HEK293T (cell line): Measurements from ENCODE around the gene TNIP1.

ENCODE experiments used
- CTCF ChIA-PET: fragments of 350-600 bp; formaldehyde crosslinking; extraction: SDS; loops from one replicate; lab custom pipeline; 2021; ENCODE audit warnings: antibody characterized with exemption, inconsistent platforms; lab: Yijun Ruan, JAX
- POLR2A ChIA-PET: fragments of 350-600 bp; formaldehyde crosslinking; extraction: SDS; loops from one replicate; lab custom pipeline; 2020; ENCODE audit warnings: antibody characterized with exemption, inconsistent platforms; lab: Yijun Ruan, JAX
- DNase-seq: peaks from one replicate; pipeline ENCODE4 v3.0.0; 2012; ENCODE audit warnings: mixed read lengths; ENCODE audit errors: extremely low spot score
- ARNT ChIP-seq: fragments of 450-650 bp; IDR thresholded peaks from 2 replicates; pipeline ENCODE4 v1.6.1; 2017; ENCODE audit warnings: mild to moderate bottlenecking
- BHLHE40 ChIP-seq: fragments of 450-650 bp; IDR thresholded peaks from 2 replicates; pipeline ENCODE4 v1.6.1; 2016; ENCODE audit warnings: mild to moderate bottlenecking, moderate library complexity, borderline replicate concordance
- CTBP1 ChIP-seq: fragments of 450-650 bp; IDR thresholded peaks from 2 replicates; pipeline ENCODE4 v1.6.1; 2016; ENCODE audit warnings: borderline replicate concordance
- ELF4 ChIP-seq: fragments of 450-650 bp; IDR thresholded peaks from 2 replicates; pipeline ENCODE4 v1.6.1; 2017; ENCODE audit warnings: antibody characterized with exemption
- FOXA1 ChIP-seq: fragments of 450-650 bp; IDR thresholded peaks from 2 replicates; pipeline ENCODE4 v1.6.1; 2016; ENCODE audit warnings: mild to moderate bottlenecking
- FOXK2 ChIP-seq: fragments of 450-650 bp; IDR thresholded peaks from 2 replicates; pipeline ENCODE4 v1.6.1; 2016; ENCODE audit warnings: mild to moderate bottlenecking
- FOXM1 ChIP-seq: fragments of 450-650 bp; IDR thresholded peaks from 2 replicates; pipeline ENCODE4 v1.6.1; 2017; ENCODE audit warnings: mild to moderate bottlenecking, borderline replicate concordance
- HDGF ChIP-seq: fragments of 450-650 bp; IDR thresholded peaks from 2 replicates; pipeline ENCODE4 v1.6.1; 2017; ENCODE audit warnings: antibody characterized with exemption, borderline replicate concordance
- L3MBTL2 ChIP-seq: fragments of 450-650 bp; conservative IDR thresholded peaks from 2 replicates; pipeline ENCODE4 v1.6.1; 2016; ENCODE audit warnings: mild to moderate bottlenecking
- LEF1 ChIP-seq: fragments of 450-650 bp; IDR thresholded peaks from 2 replicates; pipeline ENCODE4 v1.6.1; 2017; ENCODE audit warnings: mild to moderate bottlenecking, borderline replicate concordance
- NFRKB ChIP-seq: fragments of 450-650 bp; IDR thresholded peaks from 2 replicates; pipeline ENCODE4 v1.6.1; 2016; ENCODE audit warnings: mild to moderate bottlenecking, moderate library complexity
- SP1 ChIP-seq: fragments of 450-650 bp; IDR thresholded peaks from 2 replicates; pipeline ENCODE4 v1.6.1; 2017
- SUZ12 ChIP-seq: fragments of 450-650 bp; IDR thresholded peaks from 2 replicates; pipeline ENCODE4 v1.6.1; 2016; ENCODE audit warnings: mild to moderate bottlenecking
- TARDBP ChIP-seq: fragments of 450-650 bp; IDR thresholded peaks from 2 replicates; pipeline ENCODE4 v1.6.1; 2016
- ZNF384 ChIP-seq: fragments of 450-650 bp; IDR thresholded peaks from 2 replicates; pipeline ENCODE4 v1.6.1; 2016
- TF ChIP-seq, protein P1 (sequence below): fragments of 450-650 bp; IDR thresholded peaks from 2 replicates; pipeline ENCODE4 v1.6.1; 2016

Gene TNIP1

GRCh38 chr5:151125421-151125820 is 44.6 kb upstream of the TNIP1 start:
- TF ChIP-seq, protein P1, sequence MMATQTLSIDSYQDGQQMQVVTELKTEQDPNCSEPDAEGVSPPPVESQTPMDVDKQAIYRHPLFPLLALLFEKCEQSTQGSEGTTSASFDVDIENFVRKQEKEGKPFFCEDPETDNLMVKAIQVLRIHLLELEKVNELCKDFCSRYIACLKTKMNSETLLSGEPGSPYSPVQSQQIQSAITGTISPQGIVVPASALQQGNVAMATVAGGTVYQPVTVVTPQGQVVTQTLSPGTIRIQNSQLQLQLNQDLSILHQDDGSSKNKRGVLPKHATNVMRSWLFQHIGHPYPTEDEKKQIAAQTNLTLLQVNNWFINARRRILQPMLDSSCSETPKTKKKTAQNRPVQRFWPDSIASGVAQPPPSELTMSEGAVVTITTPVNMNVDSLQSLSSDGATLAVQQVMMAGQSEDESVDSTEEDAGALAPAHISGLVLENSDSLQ, result no peak
- TF ChIP-seq CTBP1, result no peak
- no peak for TF ChIP-seq LEF1
- no peak for TF ChIP-seq FOXA1
- no peak for TF ChIP-seq SUZ12
- no peak for TF ChIP-seq ARNT
- TF ChIP-seq BHLHE40, result no peak
- TF ChIP-seq ZNF384, result no peak
- no peak for TF ChIP-seq L3MBTL2
- TF ChIP-seq ELF4, result no peak
- no peak for TF ChIP-seq FOXM1
- TF ChIP-seq TARDBP, result no peak
- TF ChIP-seq NFRKB, result no peak
- POLR2A ChIA-PET, result interaction anchor here (1.0 to 1.4 kb wide), 3 partner anchors 32 to 113 kb away, joined by 3 to 8 read pairs (median 4); partner anchors contain the start of gene ANXA6

DNA sequence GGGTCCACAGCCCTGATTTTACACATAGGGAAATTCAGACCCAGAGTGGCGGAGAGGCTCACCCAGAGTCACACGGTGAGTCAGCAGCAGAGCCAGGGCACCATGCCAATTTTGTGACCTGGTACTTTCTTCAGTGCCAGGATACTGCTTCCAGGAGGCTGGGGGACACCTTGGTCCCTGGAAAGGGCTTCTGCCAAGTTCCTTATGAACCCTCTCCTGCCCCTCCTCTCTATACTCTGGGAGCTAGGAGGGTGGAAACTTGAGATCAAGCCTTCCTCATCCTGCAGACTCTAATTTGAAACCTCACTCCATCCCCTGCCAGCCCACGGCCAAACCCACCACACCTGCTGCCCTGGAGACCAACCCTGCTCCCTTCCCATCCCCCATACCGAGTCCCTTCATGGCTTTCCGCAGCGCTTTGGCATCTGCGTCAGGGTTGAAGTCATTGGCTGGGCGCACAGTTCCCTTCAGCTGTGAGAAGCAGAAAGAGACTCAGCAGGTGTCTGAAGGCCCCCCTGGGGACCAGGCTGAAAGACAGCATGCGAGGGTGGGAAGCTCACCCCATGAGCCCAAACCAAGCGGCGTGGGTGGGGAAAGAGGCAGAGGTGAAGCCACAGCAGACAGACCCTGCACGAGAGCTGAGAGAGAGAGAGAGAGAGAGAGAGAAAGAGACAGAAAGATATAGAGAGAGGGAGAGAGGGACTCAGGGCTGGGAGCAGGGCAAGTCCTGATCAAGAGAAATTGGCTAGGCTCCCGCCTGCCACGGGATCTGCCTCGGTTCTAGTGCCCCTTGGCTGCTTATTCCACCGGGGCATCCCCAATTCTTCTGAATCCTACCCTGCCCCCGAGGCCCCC is 43.3 kb upstream of the TNIP1 start:
- no peak for DNase-seq
- TF ChIP-seq ARNT (no peak), L3MBTL2 (no peak), SUZ12 (no peak), CTBP1 (no peak)
- TF ChIP-seq, protein P1, result no peak
- ChIA-PET CTCF (no interaction called here), POLR2A (interaction anchor here (1.1 kb wide), 1 partner anchor 34 kb away, joined by 4 read pairs; the partner anchor contains the start of gene ANXA6)

More at GRCh38 chr5:151125421-151125820, 44.6 kb upstream of the TNIP1 start:
- CTCF ChIA-PET, result interaction anchor here (1.0 to 2.8 kb wide), 20 partner anchors 9 to 527 kb away, joined by 3 to 91 read pairs (median 6); partner anchors contain the start of gene ANXA6
- DNase-seq, result no peak

DNA sequence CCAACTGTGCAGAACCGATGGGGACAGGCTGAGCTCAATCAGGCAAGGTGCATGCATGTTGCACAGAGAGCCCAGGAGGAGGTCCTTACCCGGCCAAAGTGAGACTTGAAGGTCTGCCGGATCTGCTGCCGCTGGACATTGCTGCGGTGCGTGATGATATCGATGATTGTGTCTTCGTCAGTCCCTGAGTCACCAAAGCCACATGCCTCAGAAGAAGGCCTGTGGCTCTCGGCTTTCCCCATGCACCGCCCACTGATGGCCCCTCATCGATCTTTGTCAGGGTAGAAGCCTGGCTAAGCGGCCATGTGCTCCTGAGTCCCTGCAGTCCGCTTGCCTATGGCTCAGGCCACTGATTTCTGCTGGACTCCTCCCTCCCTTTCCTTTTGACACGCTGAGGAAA is 42.0 kb upstream of the TNIP1 start:
- TF ChIP-seq CTBP1 (no peak), FOXA1 (no peak), ZNF384 (no peak), NFRKB (no peak), SUZ12 (no peak), LEF1 (no peak), BHLHE40 (no peak), ARNT (no peak), ELF4 (no peak)
- ChIA-PET CTCF (no interaction called here), POLR2A (no interaction called here)
- DNase-seq, result no peak

DNA sequence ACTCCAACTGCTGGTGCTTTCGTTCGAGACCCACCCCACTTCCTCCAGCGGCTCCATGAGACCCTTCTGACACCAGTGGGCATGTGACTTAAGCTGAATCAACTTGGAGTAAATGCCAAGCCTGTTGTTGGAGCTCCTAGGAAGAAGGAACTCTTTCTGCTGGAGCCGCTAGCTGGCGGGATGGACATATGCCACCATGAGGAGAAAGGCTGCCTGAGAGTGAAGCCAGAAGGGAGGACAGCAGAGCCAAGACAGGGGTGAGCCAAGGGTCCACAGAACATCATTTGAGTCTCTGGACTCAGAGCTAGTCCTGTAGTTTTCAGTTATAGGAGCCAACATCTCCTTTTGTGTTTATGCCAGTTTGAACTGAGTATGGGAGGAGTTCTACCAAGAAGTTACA is 40.8 kb upstream of the TNIP1 start:
- TF ChIP-seq L3MBTL2 (no peak), FOXM1 (no peak), ELF4 (no peak), ZNF384 (no peak), CTBP1 (no peak), BHLHE40 (no peak), ARNT (no peak), TARDBP (no peak), FOXK2 (no peak), NFRKB (no peak), HDGF (no peak), FOXA1 (no peak), SP1 (no peak), LEF1 (no peak), SUZ12 (no peak)
- TF ChIP-seq, protein P1, result no peak
- POLR2A ChIA-PET, result no interaction called here
- CTCF ChIA-PET, result interaction anchor here (0.6 to 1.5 kb wide), 3 partner anchors 70 to 484 kb away, joined by 3 read pairs; no protein-coding TSS in a partner anchor
- DNase-seq, result no peak

DNA sequence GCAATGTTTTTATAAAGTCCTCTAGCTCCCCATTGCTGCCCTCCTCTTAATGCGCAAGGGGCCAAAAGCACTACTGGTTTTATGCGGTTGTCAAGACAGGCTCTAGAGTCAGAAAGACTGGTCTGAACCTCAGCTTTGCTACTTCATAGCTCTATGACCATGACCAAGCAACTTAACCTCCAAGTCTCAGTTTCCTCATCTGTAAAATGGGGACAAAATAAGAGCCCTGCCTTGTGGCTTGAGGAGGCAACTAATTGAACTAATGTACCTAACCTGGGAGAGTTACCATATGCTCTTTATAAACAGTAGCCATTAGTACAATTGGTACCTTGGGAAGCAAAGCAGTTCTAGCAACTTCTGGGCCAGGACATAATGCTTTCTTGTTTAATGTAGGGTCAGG is 40.3 kb upstream of the TNIP1 start:
- TF ChIP-seq NFRKB (no peak), CTBP1 (no peak), SP1 (no peak), TARDBP (no peak), BHLHE40 (no peak), ARNT (no peak), LEF1 (no peak), FOXA1 (no peak), FOXK2 (no peak), SUZ12 (no peak), ZNF384 (no peak), ELF4 (no peak), HDGF (no peak), FOXM1 (no peak), L3MBTL2 (no peak)
- TF ChIP-seq, protein P1, result no peak
- CTCF ChIA-PET, result interaction anchor here (1.5 kb wide), 1 partner anchor 72 kb away, joined by 3 read pairs; no protein-coding TSS in a partner anchor
- DNase-seq, result no peak
- POLR2A ChIA-PET, result no interaction called here
